ENCODE measurements around the gene GDF2. TPM values are rescaled to one million over a fixed set of nuclear protein-coding genes. Genes with fewer than 3 reads are reported as not detected.

The GDF2 gene
- total and polyA plus RNA-seq, 2 experiments from 2014 or later = not detected

- Mint-ChIP-seq H3K27me3 (ENCODE audit: insufficient read depth, low read depth, poor library complexity) (peaks cover 6% of the 10 kb centered on the region), H3K4me3 (no peak overlapping the region), H3K27ac (no peak overlapping the region)
These were observed 34.4 kb upstream of the GDF2 start for GRCh38 chr10:47287805-47288204.

More at GRCh38 chr10:47287805-47288204, 34.4 kb upstream of the GDF2 start:
- H3K79me2 ChIP-seq (replicated peaks; ENCODE audit: insufficient read depth) = no peaks in the 10 kb centered on the region
- no peaks in the 10 kb centered on the region for H3F3A ChIP-seq (replicated peaks; ENCODE audit: low read depth)
- H3K36me3 ChIP-seq (ENCODE audit: insufficient read depth) = no peaks in the 10 kb centered on the region
- no peaks in the 10 kb centered on the region for H3K36me3 Mint-ChIP-seq (ENCODE audit: low read depth)
- no peak overlapping the region for H2AFZ ChIP-seq
- H3K4me1 ChIP-seq (ENCODE audit: insufficient read depth) = no peaks in the 10 kb centered on the region
- no peak overlapping the region for H3K4me2 ChIP-seq
- H3K4me3 ChIP-seq = no peak overlapping the region
- no peak for ATAC-seq
- no peak overlapping the region for H3K27ac ChIP-seq (ENCODE audit: low read depth)
- no peaks in the 10 kb centered on the region for H3K27me3 ChIP-seq (ENCODE audit: insufficient read depth)
- H3K9me3 Mint-ChIP-seq = no peaks in the 10 kb centered on the region
- peaks cover 4% of the 10 kb centered on the region; the same call in 1 of the 2 replicates for H3K9me2 ChIP-seq (ENCODE audit: insufficient read depth)
- TF ChIP-seq ZNF114 (CRISPR knock-in tag; IDR thresholded peaks at IDR 0.05) = no peak
- no peak for TF ChIP-seq ZNF462 (CRISPR knock-in tag; IDR thresholded peaks at IDR 0.05)
- no peak for TF ChIP-seq EZH2phosphoT487 (IDR thresholded peaks at IDR 0.05; ENCODE audit: unreplicated experiment)
- TF ChIP-seq CREB1 (CRISPR knock-in tag; IDR thresholded peaks at IDR 0.05; ENCODE audit: low read depth) = no peak
- no peak for TF ChIP-seq ETS1 (IDR thresholded peaks at IDR 0.05)
- TF ChIP-seq CTCF (conservative IDR thresholded peaks at IDR 0.05; ENCODE audit: low read depth in 2 of 2) = no peak
- no peak for TF ChIP-seq POLR2AphosphoS5 (IDR thresholded peaks at IDR 0.05; ENCODE audit: low read depth)
- TF ChIP-seq JUNB (IDR thresholded peaks at IDR 0.05; ENCODE audit: unreplicated experiment) = no peak
- no peak for TF ChIP-seq EZH2 (IDR thresholded peaks at IDR 0.05; ENCODE audit: low read depth, unreplicated experiment)
- no peak for TF ChIP-seq ZNF331 (CRISPR knock-in tag; IDR thresholded peaks at IDR 0.05; ENCODE audit: low read depth)
- no peak for TF ChIP-seq REST (IDR thresholded peaks at IDR 0.05; ENCODE audit: unreplicated experiment)
- no peak for TF ChIP-seq NANOG (IDR thresholded peaks at IDR 0.05; ENCODE audit: borderline replicate concordance)
- TF ChIP-seq STAT1 (IDR thresholded peaks at IDR 0.05; ENCODE audit: unreplicated experiment) = no peak
- no peaks in the 10 kb centered on the region for H4K20me1 ChIP-seq (replicated peaks; ENCODE audit: insufficient read depth)
- no peak for DNase-seq (ENCODE audit: low spot score)
- H3K4me1 Mint-ChIP-seq = no peaks in the 10 kb centered on the region; the same call in 2 of the 3 replicates

All from GM23338 (cell line).